ENCODE data around the gene TXNRD3.

Gene TXNRD3

DNA sequence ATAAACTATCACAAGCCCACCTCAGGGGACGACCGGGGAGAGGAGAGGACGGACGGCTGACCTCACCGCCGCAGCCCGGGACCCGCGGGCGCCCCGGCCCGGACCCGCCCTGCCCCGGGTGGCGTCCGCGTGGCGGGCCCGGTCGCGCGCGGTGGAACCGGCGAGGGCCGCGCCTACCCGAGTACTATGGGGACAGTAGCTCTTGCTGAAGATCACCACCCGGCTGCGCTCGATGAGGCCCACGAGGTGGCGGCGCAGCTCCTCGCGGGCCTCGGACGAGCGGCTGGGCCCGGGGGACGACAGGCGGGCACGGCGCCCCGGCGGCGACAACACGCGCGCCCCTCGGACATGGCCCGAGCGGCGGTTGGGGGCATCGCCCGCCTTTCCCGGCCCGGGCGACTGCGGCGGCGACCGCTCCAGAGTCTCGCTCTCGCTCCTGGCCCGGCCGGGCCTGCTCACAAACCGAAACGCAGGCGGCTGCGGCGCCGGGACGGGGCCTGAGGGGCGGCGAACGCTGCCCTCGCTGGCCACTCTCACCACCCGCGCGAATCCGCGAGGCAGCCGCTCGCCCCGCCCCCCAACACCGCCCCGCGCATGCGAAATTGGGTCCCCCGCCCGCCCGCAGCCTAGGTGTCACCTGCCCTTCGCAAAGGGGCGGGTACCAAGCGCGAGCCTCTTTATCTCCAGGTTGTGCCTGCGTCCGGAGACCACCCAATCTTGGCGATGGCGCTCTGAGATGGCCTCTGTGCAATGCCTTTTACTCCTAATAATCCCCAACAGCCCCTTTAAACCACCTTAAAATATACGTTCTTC is at the start of gene TXNRD3:
Gene TXNRD3 (minus strand): TSS at position 554 of the 813 bp plus-strand sequence.
- Histone ChIP-seq H3K27ac (peak within 1 kb of the TSS; percentile 45 to 95 (median 79)), H3K4me3 (peak within 1 kb of the TSS; percentile 61 to 84 (median 76))

DNA sequence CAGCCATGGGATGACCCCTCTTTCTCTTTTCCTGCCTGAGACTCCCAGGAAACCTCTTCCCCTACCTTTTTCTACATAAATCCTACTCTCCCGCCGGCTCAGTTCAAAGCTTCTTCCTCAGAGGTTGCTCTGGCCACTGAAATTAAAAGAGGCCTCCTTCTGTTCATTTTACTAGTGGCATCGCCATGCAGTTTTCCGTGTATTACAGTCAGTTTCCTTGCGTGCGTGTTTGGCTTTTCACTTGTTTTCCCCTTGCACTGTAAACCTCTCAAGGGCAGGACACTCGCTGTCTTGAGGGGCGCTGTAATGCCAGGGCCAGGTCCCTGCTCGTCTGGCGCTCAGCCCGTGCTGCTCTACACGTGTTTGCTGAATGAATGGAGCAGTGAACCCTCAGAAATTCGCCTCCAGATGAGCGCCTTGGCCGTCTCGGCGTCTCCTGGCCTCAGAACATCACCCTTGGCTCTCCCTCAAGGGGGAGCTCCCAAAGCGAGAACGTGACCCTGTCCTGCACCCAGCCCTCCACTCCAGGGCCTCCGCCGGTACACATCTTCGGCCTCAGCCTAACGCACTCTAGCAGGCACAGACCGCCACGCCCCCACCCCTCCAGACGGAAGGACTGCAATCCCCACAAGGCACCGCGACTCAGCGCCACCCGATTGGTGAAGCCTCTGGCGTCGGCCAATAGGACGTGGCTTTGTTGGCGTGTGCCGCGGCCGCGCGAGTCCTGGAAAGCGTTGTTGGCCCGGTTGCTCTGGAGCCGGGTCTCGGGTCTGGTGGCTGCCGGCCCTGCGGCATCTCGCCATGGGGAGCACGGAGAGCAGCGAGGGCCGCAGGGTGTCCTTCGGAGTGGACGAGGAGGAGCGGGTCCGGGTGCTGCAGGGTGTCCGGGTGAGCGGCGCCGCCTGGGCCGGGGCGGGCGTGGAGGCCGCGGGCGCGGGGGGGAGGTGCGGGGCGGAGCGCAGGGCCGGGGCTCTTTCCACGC is 48.9 kb upstream of the TXNRD3 start, which contains the start of gene CHCHD6:
Gene CHCHD6 (plus strand): TSS at position 729 of the 982 bp plus-strand sequence. CDS start 73 bp downstream, at position 802.
- H3K4me3 ChIP-seq, result peak within 1 kb of the TSS; percentile 70 to 93 (median 83)

DNA sequence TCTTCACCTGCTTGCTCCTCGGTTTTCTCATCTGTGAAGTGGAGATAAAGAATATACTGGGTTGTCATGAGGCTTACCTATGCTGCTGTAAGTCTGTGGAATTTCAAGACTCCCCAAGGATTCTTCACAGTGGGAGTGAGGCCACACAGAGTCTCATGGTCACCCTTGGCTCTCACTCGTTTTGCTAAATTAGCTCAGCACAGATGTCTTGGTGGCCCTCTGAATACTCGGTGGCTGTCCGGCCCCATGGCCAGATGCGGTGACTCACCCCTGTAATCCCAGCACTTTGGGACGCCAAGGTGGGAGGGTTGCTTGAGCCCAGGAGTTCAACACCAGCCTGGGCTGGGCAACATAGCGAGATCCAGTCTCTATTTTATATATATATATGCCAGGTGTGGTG is 44.1 kb upstream of the TXNRD3 start:
- Histone ChIP-seq H3K4me3 (no peak overlapping the region), H3K27ac (no peak overlapping the region)

More for the DNA sequence above, 48.9 kb upstream of the TXNRD3 start, which contains the start of gene CHCHD6:
- peak within 1 kb of the TSS in 16 of 21 experiments; percentile 9 to 78 (median 50) for H3K27ac ChIP-seq

DNA sequence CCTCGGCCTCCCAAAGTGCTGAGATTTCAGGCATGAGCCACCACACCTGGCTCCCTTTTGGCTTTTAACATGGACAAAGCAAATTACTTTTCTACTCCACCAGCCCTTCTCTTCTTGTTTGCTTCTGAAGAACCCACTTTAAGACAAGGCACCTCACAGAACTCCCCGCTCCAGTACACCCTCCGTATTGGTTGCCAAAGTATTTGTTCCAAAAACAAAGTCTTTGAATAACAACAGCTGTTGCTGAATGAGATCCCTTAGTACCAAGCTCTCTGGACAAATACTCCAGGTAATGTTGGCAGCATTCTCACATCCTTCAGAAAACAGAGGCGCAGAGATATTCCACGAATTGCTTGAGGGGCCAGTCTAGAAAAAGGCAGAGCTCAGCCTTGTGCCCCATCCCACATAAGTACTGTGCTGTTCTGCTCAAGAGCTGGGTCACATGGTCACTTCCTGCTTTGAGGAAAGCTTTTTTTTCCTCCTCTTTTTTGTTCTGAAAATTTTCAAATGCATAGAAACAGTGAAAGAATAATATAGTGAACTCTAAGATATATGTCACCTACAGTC is 41.9 kb upstream of the TXNRD3 start:
- no peak overlapping the region for H3K27ac ChIP-seq
- H3K4me3 ChIP-seq, result no peak overlapping the region

DNA sequence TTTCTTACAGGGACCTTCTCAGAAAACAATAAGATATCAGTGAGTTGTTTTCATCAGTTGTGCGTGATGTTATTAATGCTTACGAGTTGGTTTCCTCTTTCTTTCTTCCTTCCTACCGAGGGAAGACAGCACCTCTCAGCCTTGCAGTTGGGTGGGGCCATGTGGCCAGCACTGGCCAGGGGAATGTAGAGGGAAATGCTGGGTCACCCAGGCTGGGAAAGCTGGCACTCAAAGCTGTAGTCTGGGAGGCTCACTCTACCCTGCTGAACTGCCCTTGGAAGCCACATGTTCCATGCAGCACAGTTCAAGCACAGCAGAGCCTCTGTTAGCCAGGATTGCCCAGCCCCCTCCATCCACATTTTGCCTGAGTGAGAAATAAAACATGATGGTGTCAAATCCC is 39.0 kb upstream of the TXNRD3 start:
- Histone ChIP-seq H3K4me3 (no peak overlapping the region), H3K27ac (no peak overlapping the region)

DNA sequence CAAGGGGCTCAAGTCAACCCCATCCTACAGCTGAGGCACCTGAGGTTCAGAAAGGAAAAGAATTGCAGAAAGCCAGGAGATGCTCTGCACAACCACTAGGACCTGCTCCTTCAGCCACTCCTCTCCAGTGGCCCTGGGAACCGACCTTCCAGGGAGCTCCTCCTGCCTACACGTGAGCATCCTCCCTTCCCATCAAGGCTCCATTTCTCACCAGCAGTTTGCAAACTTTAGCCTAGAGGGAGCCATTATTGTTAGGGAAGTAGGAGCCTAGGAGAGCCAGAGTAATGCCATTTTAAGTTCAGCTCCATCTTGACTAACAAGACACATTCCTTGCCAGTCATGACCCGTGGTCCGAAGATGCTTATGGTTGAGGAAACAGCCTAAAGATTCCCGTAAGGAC is 37.9 kb upstream of the TXNRD3 start:
- H3K4me3 ChIP-seq, result no peak overlapping the region
- no peak overlapping the region for H3K27ac ChIP-seq

DNA sequence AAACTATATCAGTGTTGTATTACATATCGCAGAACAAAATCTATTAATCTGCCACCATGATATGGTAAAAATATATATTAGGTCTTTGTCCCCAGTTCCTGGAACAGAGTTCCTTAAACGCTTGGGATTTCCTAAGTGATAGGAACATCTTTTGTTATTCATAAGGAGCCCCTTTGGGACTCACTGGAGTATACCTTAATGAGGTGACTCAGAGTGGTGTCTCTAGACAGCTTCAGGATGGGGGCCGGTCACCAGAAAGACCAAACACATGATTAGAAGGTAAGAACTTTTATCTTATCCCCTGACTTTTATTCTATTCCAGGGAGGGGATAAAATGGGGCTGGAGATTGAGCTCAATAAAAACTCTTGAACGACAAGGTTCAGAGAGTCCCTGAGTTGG is 36.8 kb upstream of the TXNRD3 start:
- Histone ChIP-seq H3K4me3 (no peak overlapping the region), H3K27ac (no peak overlapping the region)

DNA sequence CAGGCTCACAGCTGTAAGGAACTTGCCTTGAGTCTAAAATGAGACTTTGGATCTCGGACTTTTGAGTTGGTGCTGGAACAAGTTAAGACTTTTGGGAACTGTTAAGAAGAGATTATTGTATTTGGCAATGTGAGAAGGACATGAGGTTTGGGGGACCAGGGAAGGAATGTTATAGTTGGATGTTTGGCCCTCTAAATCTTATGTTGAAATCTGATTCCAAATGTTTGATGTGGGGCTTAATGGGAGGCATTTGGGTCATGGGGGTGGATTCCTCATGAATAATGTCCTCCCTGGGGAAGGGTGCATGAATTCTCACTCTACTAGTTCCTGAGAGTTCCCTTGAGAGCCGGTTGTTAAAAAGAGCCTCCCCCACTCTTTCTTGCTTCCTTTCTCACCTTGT is 30.6 kb upstream of the TXNRD3 start:
- H3K4me3 ChIP-seq, result no peak overlapping the region
- no peak overlapping the region for H3K27ac ChIP-seq

DNA sequence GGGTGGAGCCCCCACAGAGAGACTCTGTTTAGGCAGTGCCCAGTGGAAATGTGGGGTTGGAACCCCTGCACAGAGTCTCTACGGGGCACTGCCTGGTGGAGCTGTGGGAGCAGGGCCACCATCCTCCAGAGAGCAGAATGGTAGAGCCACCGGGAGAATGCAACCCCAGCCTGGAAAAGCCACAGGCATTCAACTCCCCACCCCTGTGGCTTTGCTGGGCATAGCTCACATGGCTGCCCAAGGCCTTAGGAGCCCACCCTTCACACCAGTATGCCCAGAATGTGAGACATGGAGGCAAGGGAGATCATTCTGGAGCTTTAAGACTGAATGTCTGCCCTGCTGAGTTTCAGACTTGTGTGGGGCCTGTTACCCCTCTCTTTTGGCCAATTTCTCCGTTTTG is 30.1 kb upstream of the TXNRD3 start:
- Histone ChIP-seq H3K4me3 (no peak overlapping the region), H3K27ac (no peak overlapping the region)

DNA sequence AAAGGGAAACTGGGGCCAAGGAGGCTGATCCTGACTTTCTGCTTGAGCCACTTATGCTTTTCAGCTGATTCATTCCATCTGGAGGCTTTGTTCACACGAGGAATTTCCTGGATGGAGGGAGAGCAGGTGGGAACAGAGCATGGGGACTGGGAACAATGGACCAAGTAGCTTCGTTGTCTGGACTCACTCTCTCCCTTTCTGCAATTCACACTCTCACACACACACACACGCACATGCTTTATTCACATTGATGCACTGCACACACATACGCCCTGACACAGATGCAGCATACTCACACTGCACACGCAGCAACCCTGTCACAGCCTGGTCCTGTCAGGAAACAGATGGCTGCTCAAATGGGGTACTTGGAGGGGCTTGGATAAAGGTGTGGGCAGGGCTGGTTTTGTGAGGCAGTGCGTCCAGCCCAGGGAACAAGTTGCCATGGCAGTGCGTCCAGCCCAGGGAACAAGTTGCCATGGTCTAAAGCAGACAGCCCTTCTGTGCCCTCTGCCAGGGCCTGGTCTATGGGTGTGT is 29.4 kb upstream of the TXNRD3 start:
- H3K27ac ChIP-seq, result no peak overlapping the region
- no peak overlapping the region for H3K4me3 ChIP-seq

DNA sequence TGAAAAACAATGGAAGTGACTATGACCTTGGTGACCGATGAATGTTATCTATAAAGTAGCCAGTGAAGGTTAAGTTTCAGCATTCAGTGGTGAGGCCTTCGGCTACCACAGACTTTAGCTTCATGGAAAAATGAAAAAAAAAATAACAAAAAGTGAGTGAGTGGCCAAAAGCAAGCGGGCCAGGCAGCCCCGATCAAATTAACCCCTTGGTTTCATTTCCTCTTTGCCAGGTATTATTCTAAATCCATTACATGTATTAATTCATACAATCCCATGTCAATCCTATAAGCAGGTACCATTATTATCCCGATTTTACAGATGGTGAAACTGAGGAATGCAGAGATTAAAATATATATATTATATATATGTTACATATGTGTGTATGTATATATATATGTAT is 28.1 kb upstream of the TXNRD3 start:
- H3K4me3 ChIP-seq, result no peak overlapping the region
- H3K27ac ChIP-seq, result no peak overlapping the region

DNA sequence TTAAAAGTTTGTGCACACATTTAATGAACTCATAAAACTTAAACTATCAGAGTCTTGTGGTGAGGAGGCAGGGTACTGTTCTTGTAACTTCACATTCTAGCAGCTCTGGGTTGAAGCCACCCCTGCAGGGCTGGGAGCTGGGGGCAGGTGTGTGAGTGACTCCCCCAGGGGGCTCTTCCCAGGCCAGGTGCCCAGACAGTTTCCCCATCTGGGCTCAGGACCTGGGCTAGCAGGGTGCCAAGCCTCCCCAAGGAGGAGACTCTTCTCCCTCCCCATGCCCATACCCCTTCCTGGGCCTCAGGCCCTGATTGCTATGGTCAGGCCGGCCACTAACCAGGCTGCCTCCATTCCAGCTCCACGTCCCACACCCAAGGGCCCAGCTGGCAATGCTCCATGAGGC is 27.1 kb upstream of the TXNRD3 start:
- Histone ChIP-seq H3K4me3 (no peak overlapping the region), H3K27ac (no peak overlapping the region)

DNA sequence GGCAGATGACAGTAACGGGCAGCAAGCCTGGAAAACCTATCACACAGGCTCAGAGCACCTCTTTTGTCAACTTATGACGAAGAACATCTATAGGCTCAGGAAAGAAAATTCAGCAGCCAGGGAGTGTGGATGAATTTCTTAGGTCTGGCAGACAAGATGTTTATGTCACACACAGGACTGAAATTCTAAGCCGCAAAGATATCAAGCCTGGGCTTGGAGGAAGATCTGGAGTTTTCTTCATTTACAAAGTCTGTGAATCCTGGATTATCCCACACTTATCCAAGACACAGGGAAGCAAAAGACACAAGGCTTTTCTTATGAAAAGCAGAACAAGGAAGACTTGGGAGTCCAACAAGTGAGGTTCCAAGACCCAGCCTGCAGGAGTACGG is 25.7 kb upstream of the TXNRD3 start:
- Histone ChIP-seq H3K27ac (no peak overlapping the region), H3K4me3 (no peak overlapping the region)

DNA sequence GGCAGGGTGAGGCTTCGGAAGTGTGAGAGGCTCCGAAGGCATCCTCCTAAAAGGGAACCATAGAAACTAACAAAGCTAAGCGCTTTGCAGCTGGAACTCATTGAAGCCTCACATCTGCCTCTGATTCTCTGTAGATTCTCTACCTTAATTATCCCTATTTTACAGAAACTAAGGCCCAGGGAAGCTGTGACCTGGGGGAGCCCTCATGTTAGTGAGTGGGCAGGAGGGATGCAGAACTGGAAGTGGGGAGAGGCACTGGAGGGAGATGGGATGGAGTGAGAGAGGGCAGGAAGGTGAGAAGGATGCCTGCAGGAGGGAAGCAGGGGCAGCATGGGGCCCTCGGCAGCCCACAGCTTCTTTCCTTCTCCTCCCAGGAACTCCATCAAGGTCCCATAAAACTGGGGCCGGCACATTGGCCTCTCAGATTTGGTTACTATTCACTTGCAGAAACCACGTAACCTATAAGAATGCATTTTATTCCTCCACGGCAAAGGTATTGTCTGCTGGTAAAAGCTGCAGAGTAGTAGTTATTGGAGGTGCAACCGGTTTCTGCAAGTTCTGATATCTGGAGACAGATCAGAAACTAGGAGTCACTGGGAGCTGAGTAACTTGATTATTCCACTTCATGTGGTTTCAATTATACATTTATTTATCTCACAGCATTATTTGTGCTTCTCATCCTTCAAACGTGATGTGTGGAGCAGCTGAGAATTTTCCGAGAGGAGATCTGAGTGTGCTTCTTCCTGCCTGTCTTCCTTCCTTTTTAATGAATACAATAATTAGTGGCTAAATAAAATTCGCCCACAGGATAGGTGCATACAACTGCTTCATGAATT is 25.1 kb upstream of the TXNRD3 start:
- Histone ChIP-seq H3K4me3 (no peak overlapping the region), H3K27ac (no peak overlapping the region)

DNA sequence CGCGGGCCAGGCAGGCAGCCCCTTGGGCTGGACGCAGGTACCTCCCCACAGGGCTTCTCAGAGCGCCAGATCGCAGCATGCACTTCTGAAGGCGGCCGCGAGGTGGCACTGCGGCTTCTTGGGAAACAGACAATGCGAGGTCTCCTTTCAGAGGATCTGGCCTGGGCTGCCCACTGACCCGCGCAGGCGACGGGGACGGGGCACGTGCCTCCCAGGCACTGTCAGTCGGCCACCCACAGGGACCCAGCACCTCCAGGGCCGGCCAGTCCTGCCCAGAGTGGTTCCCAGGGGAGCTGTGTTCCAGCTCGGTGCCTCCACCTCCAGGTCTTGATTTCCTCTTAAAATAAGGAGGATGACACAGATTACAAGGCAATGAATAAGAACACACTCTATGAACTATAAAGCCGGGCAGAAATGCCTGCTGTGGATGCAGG is 24.4 kb upstream of the TXNRD3 start:
- no peak overlapping the region for H3K4me3 ChIP-seq
- H3K27ac ChIP-seq, result no peak overlapping the region

DNA sequence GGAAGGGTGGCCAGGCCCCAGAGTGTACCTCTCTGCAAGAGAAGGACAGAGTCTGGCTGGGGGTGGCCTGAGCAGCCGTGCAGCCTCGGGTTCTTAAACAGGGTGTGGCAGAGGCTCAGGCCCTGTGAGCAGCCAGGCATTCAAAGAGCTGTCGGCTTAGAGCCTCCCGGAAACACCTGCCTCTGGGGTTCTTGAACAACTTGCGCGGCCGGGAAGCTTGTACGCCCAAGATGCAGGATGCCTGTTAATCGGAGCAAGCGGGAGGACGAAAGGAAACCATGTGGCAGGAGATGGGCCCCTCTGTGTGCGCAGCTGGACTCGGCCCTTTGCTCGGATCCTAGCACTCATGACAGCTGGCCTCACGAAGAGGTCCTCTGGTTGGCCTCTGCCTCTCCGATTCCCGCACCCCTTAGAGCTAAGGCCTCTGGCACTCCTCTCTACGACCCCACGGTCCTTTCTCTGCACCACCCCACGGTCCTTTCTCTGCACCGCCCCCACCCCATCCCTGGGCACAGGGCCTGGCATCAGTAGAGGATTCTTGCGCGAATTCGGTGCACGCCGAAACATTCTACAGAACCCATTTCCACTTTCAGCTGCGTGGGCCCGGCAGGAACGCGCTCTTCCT is 23.9 kb upstream of the TXNRD3 start:
- H3K27ac ChIP-seq, result no peak overlapping the region
- H3K4me3 ChIP-seq, result no peak overlapping the region

DNA sequence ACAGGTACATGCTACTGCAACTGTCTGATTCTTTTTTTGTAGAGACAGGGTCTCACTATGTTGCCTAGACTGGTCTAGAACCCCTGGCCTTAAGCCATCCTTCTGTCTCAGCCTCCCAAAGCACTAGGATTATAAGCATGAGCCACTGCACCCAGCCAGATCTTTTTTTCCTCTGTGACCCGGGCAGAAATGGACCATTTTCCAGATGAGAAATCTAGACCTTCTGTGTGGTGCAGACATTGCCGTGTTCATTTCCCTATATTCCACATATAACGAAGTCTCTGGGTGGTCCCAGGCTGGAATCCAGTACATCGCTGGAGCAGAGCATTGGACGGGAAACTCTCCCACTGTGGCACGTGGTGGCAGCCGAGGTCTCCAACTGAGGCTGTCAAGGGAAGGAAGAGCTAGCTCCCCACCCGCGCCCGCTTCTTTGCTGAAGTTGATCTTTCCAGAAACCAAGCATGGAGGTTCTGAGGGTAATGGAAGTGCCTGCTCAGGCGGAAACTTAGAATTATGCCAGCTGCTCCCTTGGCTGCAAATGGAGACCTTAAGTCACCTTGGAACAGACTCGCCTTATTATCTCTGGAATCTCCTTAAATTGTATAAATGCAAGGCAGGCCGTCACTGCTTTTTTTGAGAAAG is 23.1 kb upstream of the TXNRD3 start:
- Histone ChIP-seq H3K4me3 (no peak overlapping the region), H3K27ac (no peak overlapping the region)
